ENCODE measurements around the gene CHAMP1.

The CHAMP1 gene

DNA sequence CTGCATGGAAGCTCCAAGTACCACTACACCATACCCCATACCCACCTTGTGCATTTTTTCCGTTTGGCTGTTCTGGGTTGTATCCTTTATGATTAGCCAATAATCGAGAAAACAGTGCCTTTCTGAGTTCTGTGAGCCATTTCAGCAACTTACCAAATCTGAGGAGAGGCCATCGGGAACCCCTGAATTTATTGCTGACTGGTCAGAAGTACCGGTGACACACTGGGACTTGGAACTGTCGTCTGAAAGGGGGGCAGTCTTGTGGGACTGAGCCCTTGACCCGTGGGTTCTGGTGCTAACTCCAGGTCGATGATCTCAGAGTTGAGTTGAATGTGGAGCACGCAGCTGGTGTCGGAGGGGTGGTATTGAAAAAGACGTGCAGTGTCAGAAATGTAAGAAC, 17.9 kb upstream of the CHAMP1 start:
- TF ChIP-seq TAF1 (IDR thresholded peaks at IDR 0.05; ENCODE audit: borderline replicate concordance, insufficient read depth, low read length): no peak
- TF ChIP-seq SIN3A (IDR thresholded peaks at IDR 0.05; ENCODE audit: borderline replicate concordance, insufficient read depth, low read length): no peak
- TF ChIP-seq POLR2AphosphoS5 (IDR thresholded peaks at IDR 0.05; ENCODE audit: low read depth, low read length): no peak
- TF ChIP-seq FOXP2 (optimal IDR thresholded peaks at IDR 0.05; ENCODE audit: borderline replicate concordance, extremely low read depth, extremely low read length, insufficient read depth): no peak
- TF ChIP-seq, protein P1, sequence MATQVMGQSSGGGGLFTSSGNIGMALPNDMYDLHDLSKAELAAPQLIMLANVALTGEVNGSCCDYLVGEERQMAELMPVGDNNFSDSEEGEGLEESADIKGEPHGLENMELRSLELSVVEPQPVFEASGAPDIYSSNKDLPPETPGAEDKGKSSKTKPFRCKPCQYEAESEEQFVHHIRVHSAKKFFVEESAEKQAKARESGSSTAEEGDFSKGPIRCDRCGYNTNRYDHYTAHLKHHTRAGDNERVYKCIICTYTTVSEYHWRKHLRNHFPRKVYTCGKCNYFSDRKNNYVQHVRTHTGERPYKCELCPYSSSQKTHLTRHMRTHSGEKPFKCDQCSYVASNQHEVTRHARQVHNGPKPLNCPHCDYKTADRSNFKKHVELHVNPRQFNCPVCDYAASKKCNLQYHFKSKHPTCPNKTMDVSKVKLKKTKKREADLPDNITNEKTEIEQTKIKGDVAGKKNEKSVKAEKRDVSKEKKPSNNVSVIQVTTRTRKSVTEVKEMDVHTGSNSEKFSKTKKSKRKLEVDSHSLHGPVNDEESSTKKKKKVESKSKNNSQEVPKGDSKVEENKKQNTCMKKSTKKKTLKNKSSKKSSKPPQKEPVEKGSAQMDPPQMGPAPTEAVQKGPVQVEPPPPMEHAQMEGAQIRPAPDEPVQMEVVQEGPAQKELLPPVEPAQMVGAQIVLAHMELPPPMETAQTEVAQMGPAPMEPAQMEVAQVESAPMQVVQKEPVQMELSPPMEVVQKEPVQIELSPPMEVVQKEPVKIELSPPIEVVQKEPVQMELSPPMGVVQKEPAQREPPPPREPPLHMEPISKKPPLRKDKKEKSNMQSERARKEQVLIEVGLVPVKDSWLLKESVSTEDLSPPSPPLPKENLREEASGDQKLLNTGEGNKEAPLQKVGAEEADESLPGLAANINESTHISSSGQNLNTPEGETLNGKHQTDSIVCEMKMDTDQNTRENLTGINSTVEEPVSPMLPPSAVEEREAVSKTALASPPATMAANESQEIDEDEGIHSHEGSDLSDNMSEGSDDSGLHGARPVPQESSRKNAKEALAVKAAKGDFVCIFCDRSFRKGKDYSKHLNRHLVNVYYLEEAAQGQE (IDR thresholded peaks at IDR 0.05; ENCODE audit: insufficient read depth in 1 of 2, low read depth in 2 of 2, low read length in 2 of 2): no peak

DNA sequence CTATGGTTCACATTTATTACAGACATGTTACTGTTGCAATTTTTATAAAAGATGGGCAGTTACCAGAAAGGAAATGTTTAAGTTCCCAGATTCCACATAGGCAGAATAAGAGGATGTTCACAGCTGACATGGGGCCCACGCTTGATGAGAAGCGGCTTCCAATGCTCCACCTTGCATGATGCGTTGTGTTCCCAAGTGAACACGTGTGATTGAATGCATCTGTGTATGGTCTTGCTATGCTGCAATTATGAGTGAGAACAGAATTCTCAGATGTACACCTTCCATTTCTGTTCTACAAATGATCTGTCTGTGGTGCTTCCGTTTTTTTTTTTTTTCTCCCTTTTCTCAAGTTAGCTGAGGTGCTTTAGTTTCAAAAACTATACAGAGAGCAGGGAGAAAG, 17.4 kb upstream of the CHAMP1 start:
- TF ChIP-seq SIN3A (IDR thresholded peaks at IDR 0.05; ENCODE audit: borderline replicate concordance, insufficient read depth, low read length) (no peak), FOXP2 (optimal IDR thresholded peaks at IDR 0.05; ENCODE audit: borderline replicate concordance, extremely low read depth, extremely low read length, insufficient read depth) (no peak), POLR2AphosphoS5 (IDR thresholded peaks at IDR 0.05; ENCODE audit: low read depth, low read length) (no peak), TAF1 (IDR thresholded peaks at IDR 0.05; ENCODE audit: borderline replicate concordance, insufficient read depth, low read length) (no peak)
- TF ChIP-seq, protein P1 (IDR thresholded peaks at IDR 0.05; ENCODE audit: insufficient read depth in 1 of 2, low read depth in 2 of 2, low read length in 2 of 2): no peak

DNA sequence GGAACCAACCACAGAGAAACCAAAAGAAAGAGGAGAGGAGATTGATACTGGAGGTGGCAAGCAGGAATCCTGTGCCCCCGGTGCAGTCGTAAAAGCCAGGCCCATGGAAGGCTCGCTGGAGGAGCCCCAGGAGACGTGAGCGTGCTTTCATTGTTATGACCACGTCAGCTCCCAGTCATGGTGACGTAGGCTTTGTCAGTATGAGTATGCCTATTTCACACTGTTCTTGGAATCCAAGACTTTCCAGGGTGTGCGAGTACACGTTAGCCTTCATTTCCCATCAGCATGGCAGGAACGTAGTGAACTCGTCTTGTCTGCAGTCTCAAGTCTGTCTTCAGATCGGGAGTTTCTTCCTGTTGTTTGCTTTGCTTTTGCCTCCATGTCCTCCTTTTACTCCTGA, 15.4 kb upstream of the CHAMP1 start:
- no peak for TF ChIP-seq POLR2AphosphoS5 (IDR thresholded peaks at IDR 0.05; ENCODE audit: low read depth, low read length)
- TF ChIP-seq TAF1 (IDR thresholded peaks at IDR 0.05; ENCODE audit: borderline replicate concordance, insufficient read depth, low read length): no peak
- no peak for TF ChIP-seq SIN3A (IDR thresholded peaks at IDR 0.05; ENCODE audit: borderline replicate concordance, insufficient read depth, low read length)

DNA sequence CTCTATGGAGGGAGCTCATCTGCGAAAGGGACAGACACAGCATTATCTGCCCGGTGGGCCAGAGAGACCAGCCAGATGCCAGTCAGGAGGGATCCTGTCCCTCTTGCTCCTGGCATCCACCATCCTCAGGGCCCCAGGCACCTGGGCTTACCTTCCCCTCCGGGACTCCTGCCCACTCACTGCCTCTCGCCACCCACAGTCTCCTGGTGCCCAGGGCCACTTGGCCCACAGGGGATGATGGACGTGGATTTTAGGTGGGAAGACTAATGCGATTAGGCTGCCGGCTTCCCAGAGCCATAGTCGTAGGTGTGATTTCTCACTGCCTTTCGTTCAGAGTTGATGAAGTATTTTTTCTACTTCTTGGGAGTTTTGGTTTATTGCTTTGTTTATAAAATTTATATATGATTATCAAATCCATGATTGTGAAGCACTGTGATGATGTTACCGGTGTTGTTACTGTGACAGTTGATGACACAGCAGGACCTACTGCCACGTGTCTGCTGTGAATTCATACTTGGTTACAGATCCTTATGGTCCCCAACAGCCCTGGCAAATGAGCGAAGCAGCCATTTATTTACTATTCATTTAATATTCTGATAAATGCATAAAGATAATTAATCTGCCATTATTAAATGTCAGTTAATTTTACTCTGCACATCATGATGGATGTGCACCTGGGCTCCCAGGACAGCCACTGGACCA, 14.5 kb upstream of the CHAMP1 start:
- TF ChIP-seq FOXP2 (optimal IDR thresholded peaks at IDR 0.05; ENCODE audit: borderline replicate concordance, extremely low read depth, extremely low read length, insufficient read depth): no peak
- TF ChIP-seq, protein P1 (IDR thresholded peaks at IDR 0.05; ENCODE audit: insufficient read depth in 1 of 2, low read depth in 2 of 2, low read length in 2 of 2): no peak
- no peak for TF ChIP-seq TAF1 (IDR thresholded peaks at IDR 0.05; ENCODE audit: borderline replicate concordance, insufficient read depth, low read length)
- TF ChIP-seq SIN3A (IDR thresholded peaks at IDR 0.05; ENCODE audit: borderline replicate concordance, insufficient read depth, low read length): no peak
- no peak for TF ChIP-seq POLR2AphosphoS5 (IDR thresholded peaks at IDR 0.05; ENCODE audit: low read depth, low read length)

DNA sequence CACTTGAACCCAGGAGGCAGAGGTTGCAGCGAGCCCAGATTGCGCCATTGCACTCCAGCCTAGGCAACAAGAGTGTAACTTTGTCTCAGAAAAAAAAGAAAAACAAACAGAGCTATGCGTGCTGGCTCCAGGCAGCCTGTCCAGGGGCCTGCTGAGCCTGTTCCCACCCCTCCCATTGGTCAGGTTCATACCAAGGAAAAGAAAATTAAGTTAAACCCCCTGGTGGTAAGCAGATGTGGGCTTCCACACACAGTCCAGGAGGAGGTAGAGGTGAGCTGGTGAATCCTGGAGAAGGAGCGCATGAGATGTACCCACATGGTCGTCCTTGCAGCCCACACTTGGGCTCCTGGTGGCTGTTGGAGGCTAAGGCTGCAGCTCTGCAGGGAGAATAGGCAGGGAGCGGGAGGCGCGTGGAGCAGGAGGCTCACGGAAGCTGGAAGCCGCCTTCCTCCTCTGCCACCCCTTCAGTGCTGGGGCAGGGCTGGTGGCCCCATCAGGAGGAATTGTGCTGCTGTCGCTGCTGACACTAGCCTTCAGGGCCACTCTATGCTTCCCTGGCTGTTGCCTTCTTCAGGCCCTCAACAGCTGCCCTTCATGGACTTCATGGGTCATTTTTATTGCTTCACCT, 10.5 kb upstream of the CHAMP1 start:
- TF ChIP-seq POLR2AphosphoS5 (IDR thresholded peaks at IDR 0.05; ENCODE audit: low read depth, low read length) (no peak), SIN3A (IDR thresholded peaks at IDR 0.05; ENCODE audit: borderline replicate concordance, insufficient read depth, low read length) (no peak)

DNA sequence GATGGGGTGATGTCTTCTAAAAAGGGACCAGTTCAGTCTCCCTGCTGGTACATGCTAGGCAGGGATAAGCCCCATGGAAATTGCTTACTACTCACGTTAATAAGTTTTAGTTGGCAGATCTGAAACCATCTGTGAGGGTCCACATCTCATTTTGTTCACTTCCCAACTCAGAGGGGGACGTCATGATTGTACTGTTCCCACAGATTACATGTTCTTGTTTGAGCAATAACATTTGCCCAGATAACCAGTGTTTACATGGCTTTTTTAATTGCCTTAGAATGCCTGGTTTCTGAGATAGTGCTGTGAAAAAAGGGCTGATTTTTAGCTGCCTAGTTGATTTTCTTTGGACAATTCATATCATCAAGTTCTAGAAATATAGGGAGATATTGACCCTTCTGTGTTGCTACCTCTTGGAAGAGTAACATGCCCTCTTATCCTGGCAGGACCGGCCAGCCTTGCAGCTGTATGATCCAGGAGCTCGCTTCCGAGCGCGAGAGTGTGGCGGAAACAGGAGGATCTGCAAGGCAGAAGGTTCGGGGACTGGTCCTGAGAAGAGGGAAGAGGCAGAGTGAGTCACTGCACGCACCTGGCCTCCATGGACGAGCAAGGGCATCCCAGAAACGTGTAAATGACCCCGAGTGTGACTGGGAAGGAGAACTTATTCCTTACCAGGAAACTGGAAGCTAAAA, 9.8 kb upstream of the CHAMP1 start:
- no peak for TF ChIP-seq SIN3A (IDR thresholded peaks at IDR 0.05; ENCODE audit: borderline replicate concordance, insufficient read depth, low read length)
- TF ChIP-seq POLR2AphosphoS5 (IDR thresholded peaks at IDR 0.05; ENCODE audit: low read depth, low read length): no peak
- no peak for TF ChIP-seq TAF1 (IDR thresholded peaks at IDR 0.05; ENCODE audit: borderline replicate concordance, insufficient read depth, low read length)
- TF ChIP-seq, protein P1 (IDR thresholded peaks at IDR 0.05; ENCODE audit: insufficient read depth in 1 of 2, low read depth in 2 of 2, low read length in 2 of 2): no peak
- TF ChIP-seq FOXP2 (optimal IDR thresholded peaks at IDR 0.05; ENCODE audit: borderline replicate concordance, extremely low read depth, extremely low read length, insufficient read depth): no peak
